Vagina (tissue), 2 donors: ENCODE results near the gene ZNF780B.

Experiments
- CTCF ChIP-seq, 3 experiments: fragments of 450-650 bp in 2 of 3; fragments of 200-600 bp in 1 of 3; sonication (generic) in 1 of 3; IDR thresholded peaks; one replicate each; pipeline ENCODE4 v1.5.1; 2017 to 2019; ENCODE audit warnings: antibody characterized with exemption in 3 of 3, mild to moderate bottlenecking in 2 of 3, moderate library complexity in 2 of 3
- POLR2A ChIP-seq, 2 donors: fragments of 450-650 bp; IDR thresholded peaks; one replicate each; pipeline ENCODE4 v1.6.1; 2017; ENCODE audit warnings: antibody characterized with exemption in 2 of 2, mild to moderate bottlenecking in 2 of 2, moderate library complexity in 2 of 2

- no peak for TF ChIP-seq CTCF (IDR thresholded peaks at IDR 0.05)
- TF ChIP-seq POLR2A (IDR thresholded peaks at IDR 0.05) = no peak
Observed at GRCh38 chr19:39982883-39983282, 73.1 kb downstream of the ZNF780B start.
